Amniotic stem cell (primary cell): ENCODE results near the gene TMIGD1.
"Not testable (repeated sequence)": the region's sequence is repeated elsewhere in the genome, so short reads cannot be mapped to it uniquely, and the experiment has no call there.

Source experiments
- DNase-seq: peaks from one replicate; lab custom pipeline; 2025; lab: John Stamatoyannopoulos, UW

Gene TMIGD1

DNA sequence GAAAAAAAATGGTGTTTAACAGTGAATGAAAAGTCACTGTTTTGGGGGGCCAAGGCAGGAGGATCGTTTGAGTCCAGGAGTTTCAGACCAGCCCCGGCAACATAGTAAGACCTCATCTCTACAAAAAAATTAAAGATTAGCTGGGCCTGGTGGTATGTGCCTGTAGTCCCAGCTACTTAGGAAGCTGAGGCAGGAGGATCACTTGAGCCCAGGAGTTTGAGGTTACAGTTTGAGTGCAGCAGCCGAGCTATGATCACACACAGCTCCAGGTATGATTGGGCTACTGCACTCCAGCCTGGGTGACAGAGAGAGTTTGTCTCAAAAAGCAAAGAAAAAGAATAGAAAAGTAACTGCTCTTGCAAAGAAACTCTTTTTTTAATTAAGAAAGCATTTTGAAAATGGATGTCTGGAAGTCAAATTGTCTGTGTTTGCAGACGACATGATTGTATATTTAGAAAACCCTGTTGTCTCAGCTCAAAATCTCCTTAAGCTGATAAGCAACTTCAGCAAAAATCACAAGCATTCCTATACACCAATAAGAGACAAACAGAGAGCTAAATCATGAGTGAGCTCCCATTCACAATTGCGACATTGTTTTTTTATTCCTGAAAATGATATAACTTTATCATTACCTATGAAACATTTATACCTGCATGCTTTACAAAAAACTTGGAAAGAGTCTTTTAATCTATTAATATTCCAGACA, 24.4 kb upstream of the TMIGD1 start:
- DNase-seq, result no peak

DNA sequence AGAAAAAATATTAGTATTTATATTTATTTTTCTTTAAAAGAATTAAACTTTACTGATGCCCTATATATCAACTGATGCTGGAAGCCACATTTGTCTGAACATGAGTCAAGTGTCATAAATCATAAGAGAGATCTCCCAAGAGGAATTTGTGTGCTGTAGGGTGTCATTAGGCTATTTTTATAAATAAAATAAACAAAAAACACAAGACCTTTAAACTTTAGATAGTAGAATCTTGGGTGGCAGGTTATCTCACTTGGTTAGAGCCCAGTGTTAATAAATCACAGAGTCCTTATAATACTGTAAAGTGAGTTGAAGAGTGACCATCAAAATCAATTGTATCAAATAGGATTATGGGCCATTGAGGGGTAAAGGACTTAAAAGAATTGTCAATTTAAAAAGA, 23.6 kb upstream of the TMIGD1 start:
- DNase-seq, result no peak

DNA sequence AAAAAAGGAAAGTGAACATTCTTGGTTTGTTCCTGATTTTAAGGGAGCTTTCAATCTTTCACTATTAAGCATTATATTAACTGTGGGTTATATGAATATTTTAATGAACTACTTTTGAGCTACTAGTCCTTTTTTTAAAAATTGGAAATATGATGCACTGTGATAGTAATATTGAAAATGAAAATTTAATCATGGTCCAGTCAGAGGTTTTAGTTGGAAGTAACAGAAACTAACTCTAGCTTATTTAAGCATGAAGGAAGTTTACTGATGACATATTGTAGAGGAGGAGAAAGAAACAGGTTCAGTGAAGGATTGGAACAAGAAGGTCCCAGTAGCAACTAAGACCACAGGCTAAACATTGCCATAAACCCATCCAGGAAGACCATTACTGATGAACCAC, 20.8 kb upstream of the TMIGD1 start:
- DNase-seq, result no peak

DNA sequence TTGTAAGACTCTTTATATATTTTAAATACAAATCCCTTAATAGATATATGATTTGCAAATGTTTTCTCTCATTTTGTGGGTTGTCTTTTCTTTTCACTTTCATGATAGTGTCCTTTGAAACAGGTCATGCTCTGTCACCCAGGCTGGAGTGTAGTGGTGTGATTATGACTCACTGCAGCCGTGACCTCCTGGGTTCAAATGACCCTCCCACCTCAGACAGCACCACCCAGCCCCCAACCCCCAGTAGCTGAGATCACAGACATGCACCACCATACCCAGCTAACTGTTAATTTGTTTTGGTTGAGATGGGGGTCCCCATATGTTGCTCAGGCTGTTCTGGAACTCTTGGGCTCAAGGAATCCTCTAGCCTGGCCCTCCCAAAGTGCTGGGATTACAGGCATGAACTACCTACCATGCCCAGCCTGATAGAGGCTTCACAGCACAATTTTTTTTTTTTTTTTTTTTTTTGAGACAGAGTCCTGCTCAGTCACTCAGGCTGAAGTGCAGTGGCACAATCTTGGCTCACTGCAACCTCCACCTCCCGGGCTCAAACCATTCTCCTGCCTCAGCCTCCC, 18.5 kb upstream of the TMIGD1 start:
- DNase-seq, result no peak

DNA sequence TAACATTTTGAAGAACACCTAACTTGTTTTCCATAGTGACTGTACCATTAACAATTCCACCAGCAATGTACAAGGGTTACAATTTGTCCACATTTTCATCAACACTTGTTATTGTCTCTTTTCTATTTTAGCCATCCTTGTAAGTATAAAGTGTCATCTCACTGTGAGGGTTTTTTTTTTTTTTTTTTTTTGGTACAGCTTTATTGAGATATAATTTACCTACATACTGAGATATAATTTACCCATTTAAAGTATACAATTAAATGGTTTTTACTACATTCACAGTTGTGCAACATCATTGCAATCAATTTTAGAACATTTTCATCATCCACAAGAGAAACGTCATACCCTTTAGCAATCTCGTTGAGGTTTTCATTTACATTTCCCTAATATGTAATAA, 17.9 kb upstream of the TMIGD1 start:
- DNase-seq, result no peak

DNA sequence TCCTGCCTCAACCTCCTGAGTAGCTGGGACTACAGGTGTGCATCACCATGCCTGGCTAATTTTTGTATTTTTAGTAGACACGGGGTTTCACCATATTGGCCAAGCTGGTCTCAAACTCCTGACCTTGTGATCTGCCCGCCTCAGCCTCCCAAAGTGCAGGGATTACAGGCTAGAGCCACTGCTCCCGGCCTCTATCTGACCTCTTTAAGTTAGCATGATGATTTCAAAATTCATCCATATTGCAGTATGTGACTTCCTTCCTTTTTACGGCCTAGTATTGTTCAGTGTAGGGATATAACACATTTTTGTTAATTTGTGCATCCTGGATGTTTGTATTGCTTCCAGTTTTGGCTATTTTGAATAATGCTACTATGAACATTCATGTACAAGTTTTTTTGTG, 17.4 kb upstream of the TMIGD1 start:
- DNase-seq, result not testable (repeated sequence)

DNA sequence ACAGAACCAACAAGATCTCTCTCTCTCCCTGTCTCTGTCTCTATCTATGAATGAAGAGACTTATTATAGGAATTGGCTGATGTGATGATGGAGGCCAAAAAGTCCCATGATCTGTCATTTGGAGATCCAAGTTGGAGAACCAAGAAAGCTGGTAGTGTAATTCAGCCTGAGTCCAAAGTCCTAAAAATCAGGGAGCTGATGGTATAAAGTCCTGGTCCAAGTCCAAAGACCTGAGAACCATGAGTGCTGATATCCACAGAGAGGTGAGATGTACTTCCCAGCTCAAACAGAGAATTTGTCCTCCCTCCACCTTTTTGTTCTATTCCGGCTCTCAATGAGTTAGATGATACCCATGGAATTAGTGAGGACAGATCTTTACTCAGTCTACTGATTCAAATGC, 15.4 kb upstream of the TMIGD1 start:
- no peak for DNase-seq

DNA sequence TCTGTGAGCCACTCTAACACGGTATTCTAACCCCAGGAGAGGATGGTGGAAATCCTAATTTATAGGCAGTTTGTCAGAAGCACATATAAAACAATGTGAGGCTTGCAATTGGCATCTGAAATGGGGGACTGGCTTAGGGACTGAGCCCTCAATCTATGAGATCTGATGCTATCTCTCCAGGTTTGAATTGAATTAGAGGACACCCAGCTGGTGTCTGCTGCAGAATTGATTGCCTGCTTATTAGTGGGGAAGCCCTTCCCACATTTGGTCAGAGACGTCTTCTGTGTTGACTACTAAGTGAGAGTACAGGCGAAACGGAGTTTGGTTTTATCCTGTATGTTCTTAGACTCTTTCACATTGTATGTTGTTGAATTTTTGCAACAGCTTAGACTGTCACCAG, 13.6 kb upstream of the TMIGD1 start:
- no peak for DNase-seq

DNA sequence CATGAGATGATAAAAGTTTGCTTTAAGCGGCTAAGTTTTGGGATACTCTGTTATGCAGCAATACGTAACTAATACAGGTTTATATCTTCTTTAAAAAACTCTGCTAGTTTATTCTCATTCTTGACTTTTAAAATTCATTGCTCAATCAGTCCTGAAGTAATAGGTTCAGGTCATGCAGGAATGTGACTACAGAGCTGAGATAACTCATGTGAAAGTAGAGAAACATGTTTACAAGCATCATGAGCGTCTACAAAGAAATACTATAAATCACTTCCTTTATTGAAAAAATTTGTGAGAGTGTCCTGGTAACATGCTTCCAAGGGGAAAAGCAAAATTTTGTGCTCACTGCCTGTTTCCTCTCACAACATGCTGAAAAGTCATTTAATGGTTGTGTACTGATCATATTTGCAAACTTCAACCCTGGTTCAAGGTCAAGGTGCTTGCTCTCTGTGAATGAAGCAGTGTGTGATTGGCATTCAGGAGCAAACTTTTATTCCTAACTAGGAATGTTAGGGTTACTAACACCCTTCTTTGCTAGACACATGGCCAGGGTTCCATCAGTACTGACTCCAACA, 12.5 kb upstream of the TMIGD1 start:
- no peak for DNase-seq

DNA sequence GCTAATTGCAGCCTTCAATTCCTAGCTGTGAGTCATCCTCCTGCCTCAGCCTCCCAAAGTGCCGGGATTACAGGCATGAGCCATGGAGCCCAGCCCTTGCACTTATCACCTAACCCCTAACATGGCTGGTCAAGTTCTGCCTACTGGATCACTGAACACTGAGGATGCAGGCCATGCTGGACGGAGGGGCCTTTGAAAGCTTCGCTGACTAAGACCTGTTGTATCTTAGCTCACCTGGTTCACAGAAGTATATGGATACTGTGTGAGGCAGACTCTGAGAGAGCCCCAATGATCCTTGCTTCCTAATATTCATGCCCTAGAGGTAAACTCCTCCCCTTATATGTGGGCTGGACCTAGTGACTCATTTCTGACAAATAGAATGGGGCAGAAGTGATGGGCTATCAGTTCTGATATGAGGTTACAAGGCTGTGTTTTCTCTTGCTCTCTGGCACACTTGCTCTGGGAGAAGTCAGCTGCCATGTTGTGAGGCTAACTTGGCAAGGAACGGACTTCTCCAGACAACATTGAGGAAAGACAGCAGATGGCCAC, 11.7 kb upstream of the TMIGD1 start:
- DNase-seq, result no peak

DNA sequence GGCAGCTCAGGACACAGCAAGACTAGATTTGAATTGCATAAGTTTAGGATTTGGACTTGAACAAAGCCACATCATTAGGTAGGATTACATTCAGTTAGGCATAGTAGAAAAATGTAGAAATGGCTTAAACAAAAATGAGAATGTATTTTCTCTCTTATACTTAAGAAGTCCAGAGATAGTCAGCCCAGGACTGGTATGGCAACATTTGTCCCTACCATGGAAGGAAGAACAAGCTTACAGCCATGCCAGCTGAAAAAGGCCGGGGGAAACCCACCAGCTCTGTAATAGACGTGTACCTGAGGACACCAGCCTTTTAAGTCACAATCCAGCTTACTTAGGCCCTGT, 11.2 kb upstream of the TMIGD1 start:
- no peak for DNase-seq

DNA sequence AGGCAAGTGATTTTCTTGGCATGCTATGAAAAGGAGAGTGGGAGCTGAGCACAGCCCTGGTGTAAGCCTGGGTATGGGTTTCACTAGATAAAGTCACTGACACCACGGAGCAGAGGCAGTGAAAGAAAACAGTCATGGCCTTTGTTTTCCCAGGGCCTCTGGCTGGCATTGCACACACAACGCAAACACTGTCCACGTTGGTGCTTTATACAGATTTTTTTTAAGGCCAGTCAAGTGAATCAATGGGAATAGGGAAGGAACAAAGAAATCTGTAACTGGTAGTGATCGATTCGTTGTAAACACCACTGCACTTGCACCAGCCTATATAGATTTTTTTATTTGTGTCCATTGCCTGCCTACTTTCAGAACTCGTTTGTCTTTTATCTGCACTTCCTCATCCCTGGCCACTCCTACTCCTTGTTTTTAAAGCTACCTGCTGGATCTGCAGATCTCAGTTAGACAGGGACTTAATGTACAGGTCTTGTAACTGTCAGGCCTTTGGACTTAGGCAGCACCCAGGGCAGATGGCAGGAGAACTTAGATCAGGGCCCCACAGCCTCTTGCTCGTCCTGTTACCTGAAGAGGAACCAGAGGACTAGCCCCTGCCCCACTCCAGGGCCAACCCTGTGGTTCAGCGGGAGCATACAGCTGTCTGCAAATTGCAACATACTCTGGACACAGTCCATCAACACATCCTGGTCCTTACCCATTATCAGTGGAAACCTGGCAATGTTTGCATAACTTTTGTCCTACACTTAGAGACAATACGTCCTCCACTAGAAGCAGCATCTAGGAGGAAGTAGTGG, 10.6 kb upstream of the TMIGD1 start:
- DNase-seq, result no peak

DNA sequence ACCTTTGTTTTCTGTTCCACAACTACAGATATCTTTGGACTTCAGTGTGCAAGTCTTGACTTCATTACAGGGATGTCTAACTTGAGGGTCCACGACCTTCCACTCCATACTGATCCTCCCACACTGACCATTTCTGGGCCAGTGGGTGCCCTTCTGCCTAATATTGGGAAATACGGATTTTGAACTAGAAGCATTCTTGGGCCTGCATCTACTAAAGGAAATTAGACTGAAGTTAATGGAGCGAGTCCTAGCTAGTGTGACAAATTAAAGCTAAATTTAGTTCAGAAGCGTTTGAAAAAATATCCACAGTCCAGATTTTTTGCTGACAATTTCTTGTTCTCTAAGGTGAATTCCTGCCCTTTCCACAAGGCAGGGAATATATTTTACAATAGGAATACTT, 9.9 kb upstream of the TMIGD1 start:
- no peak for DNase-seq

DNA sequence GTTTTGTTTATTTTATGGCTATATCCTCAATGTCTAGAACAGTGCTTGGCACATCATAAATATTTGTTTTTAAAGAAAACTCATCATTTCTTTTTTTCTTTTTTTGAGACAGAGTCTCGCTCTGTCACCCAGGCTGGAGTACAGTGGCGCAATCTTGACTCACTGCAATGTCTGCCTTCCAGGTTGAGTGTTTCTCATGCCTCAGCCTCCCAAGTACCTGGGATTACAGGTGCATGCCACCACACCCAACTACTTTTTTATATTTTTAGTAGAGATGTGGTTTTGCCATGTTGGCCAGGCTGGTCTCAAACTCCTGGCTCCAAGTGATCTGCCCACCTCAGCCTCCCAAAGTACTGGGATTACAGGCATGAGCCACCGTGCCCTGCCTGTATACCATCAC, 9.4 kb upstream of the TMIGD1 start:
- DNase-seq, result not testable (repeated sequence)

DNA sequence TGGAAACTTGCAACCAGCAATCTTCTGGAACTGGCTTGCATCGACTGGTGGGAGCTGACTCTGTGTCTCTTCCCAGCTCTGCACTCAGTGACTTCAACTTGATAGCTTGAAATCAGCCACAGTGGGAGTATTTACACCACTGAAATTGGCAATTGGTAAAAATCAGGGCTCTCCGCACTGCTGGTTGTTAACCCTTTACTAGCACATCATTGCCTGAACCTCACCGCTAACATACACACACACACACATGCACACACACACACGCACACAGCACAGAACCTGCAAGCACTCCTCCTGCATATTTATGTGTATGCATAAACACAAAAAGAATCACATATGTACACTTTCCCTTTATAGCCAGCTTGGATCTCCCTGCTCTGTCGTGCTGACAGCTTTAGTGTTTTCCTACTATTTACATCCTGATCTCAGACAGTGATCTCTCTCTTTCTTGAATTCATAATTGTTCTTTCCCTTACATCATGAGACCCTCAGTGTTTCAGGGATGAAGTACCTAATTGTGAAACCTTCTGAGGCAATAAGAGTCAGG, 7.9 kb upstream of the TMIGD1 start:
- DNase-seq, result no peak

DNA sequence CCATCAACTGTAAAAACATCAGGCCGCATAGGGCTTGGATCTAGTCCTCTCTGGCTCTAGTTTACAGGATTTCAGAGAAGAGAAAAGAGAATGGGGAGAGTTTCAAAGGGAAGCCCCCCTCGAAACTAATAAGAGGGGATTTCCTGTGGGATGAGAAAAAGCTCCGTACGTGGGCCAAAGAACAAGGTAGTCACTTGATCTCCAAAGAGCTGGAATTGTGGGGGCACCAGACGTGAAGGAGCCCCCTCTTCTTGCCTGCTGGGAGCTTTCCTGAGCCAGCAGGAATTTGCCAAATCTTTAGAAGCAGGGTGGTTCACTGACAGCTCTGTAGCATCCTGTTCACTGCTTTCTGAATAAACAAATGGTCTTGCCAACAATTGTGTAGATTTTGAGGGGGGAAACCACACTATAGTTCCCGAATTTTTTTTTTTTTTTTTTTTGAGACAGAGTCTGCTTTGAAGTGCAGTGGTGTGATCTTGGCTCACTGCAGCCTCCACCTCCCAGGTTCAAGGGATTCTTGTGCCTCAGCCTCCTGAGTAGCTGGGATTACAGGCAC, 7.0 kb upstream of the TMIGD1 start:
- DNase-seq, result no peak

DNA sequence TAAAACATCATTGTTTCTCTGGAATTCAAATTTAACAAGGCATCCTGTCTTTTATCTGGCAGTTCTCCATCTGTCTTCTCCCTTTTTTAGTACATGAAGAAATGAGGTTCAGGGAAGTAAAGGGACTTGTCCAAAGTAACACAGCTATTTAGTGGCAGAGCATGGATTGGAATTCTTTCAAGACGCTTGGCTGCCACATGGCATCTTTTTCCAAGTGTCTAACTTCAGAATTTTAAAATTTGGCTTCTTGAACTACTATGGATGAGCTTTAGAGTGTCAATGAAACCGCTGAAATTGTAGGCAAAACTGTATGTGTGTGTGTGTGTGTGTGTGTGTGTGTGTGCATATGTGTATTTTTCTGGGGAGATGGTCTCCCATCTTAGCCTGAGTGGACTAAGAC, 5.2 kb upstream of the TMIGD1 start:
- DNase-seq, result no peak

DNA sequence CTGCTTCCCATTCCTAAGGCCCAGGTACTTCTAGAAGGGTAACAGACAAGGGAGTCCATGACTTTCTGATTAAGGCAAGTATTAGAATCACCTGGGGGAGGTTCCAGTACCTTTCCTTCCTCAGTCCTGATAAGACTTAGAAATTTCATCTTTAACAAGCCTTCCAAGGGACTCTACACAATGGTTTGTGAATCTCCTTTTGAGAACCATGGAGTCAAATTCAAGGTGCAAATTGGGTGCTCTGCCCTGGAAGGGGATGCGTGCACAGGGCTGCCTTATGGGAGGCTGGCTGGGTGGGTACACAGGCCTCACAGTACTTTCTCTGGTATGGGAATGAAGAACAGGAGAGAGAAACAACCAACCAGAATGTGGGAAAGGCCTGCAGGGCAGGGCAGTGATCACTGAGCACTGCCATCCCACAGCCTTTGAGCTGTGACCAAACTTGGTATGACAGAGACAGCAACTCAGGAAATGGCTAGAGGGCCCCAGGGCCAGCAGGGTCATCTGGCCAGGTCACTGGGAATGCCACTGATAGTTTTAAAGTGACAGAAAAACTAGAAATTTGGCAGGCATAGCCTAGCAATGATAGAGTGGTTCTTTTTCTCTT, 3.6 kb upstream of the TMIGD1 start:
- DNase-seq, result no peak

DNA sequence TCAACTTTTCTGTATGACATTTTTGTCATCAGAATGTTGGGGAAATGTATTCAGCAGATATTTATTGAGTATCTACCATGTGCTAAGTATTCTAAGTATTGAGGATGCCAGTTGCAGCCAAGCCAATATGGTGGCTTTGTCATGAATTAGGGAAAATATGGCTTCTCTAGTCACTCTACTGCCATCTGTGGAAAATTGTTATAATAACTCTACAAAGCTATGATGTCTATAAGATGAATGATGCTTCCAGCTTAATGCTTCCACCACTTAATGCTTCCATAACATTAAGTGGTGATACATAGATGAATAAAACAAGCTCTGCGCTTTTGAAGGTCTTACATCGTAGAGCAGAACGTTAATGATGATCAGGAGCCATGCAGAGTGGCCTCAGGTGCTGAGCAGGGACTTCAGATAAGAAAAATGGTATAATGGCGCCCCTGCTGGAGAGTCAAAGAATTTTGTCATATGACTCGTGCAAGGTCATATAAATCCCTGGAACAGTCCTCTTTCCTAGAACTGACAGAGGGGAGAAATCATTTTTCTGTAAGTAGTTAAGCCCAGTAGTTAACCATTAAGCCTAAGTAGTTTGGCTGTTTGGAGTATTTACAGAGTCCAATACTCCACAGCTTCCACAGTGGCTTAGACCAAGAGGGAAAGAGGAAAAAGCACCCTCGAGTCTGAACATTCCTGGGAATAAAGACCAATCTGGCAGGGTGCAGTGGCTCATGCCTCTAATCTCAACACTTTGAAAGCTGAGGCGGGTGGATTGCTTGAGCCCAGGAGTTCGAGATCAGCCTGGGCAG, 2.7 kb upstream of the TMIGD1 start:
- no peak for DNase-seq

DNA sequence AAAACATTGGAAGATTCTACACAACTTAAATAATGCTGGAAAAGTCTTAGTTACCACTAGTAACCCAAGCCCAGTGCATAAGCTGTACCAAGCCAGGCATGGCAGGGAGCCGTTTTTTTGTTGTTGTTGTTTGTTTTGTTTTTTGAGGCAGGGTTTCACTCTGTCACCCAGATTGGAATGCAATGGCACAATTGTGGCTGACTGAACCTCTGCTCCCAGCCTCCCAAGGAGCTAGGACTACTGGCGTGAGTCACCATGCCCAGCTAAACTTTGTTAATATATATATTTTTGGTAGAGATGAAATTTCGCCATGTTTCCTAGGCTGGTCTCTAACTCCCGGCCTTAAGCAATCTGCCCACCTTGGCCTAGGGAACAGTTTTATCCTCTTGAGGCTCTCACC, 564 bp upstream of the TMIGD1 start:
- DNase-seq, result no peak

DNA sequence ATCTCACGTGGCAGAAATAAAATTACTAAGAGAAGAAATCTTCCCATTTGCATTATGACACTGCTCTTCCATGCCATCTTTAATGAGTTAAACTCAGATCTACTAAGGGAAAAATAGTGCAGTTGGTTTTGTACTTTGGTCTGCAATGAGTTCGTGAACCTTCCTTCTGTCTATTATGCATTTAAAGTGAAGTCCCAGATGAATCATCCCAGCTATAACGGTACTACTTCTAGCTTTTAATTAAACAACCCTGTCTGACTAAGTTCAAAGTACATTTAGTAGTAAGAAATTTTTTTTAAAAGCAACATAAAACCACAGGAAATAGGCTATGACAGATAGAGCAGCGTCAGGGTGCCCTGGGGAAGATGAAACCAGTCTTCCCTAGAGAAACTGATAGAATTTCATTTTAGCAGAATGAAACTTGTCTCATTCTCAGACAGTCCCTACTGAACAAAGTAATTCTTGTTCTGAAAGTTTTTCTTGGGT, 1.8 kb downstream of the TMIGD1 start:
- DNase-seq, result no peak
